Right lung (tissue), 10 donors: ENCODE results near the gene TCTN1. TPM values are rescaled to one million over a fixed set of nuclear protein-coding genes. Genes with fewer than 3 reads are reported as not detected.
"Not testable (repeated sequence)": the region's sequence is repeated elsewhere in the genome, so short reads cannot be mapped to it uniquely, and the experiment has no call there.

Source experiments
- DNase-seq, 2 donors: peaks; one replicate each; pipeline ENCODE4 v3.0.0-alpha.2; 2013
- long read RNA-seq, 8 donors: transcript quantifications; one replicate each; lab custom pipeline, GENCODE V29; 2026
- polyA plus RNA-seq, 5 donors: library from polyadenylated mRNA; unstranded; fragments of 120-200 nt; gene quantifications; one replicate each; pipeline versions ENCODE4 v1.2.1 to v1.2.3, GENCODE V29; 2013; ENCODE audit warnings: inconsistent platforms in 1 of 5, low replicate concordance in 1 of 5; ENCODE audit not compliant: insufficient read length in 5 of 5, insufficient read depth in 1 of 5

Gene TCTN1
- 10 to 100 TPM; 65.8 to 89.2 (median 76.5) TPM for polyA plus RNA-seq
- long read RNA-seq, donor 1, full-length matches to known transcripts = 14 of 30 reads
- long read RNA-seq, donor 1, partial matches to known transcripts = 0 of 30 reads
- long read RNA-seq, donor 1, other reads (novel, unspliced or antisense) = 16 of 30 reads
- long read RNA-seq, donor 2, full-length matches to known transcripts = 4 of 9 reads
- long read RNA-seq, donor 2, partial matches to known transcripts = 0 of 9 reads
- long read RNA-seq, donor 2, other reads (novel, unspliced or antisense) = 5 of 9 reads
- long read RNA-seq, donor 3, full-length matches to known transcripts = 16 of 30 reads
- long read RNA-seq, donor 3, partial matches to known transcripts = 7 of 30 reads
- long read RNA-seq, donor 3, other reads (novel, unspliced or antisense) = 7 of 30 reads
- long read RNA-seq, donor 4, full-length matches to known transcripts = 6 of 6 reads
- long read RNA-seq, donor 4, partial matches to known transcripts = 0 of 6 reads
- long read RNA-seq, donor 4, other reads (novel, unspliced or antisense) = 0 of 6 reads
- long read RNA-seq, donor 5, full-length matches to known transcripts = 14 of 20 reads
- long read RNA-seq, donor 5, partial matches to known transcripts = 0 of 20 reads
- long read RNA-seq, donor 5, other reads (novel, unspliced or antisense) = 6 of 20 reads
- long read RNA-seq, donor 6, full-length matches to known transcripts = 6 of 20 reads
- long read RNA-seq, donor 6, partial matches to known transcripts = 0 of 20 reads
- long read RNA-seq, donor 6, other reads (novel, unspliced or antisense) = 14 of 20 reads
- long read RNA-seq, donor 7, full-length matches to known transcripts = 4 of 4 reads
- long read RNA-seq, donor 7, partial matches to known transcripts = 0 of 4 reads
- long read RNA-seq, donor 7, other reads (novel, unspliced or antisense) = 0 of 4 reads
- long read RNA-seq, donor 8, partial matches to known transcripts = 0 of 5 reads
- long read RNA-seq, donor 8, other reads (novel, unspliced or antisense) = 0 of 5 reads

- DNase-seq = peak; percentile 92 to 94
These were observed at the start of gene TCTN1 for GRCh38 chr12:110613771-110614684. Gene TCTN1, plus strand, starts transcription at chr12:110614129. Its CDS starts 54 bp downstream, at chr12:110614183.

- no peak for DNase-seq
These were observed 49.4 kb upstream of the TCTN1 start for GRCh38 chr12:110564471-110564991.

- DNase-seq = no peak
These were observed 47.7 kb upstream of the TCTN1 start for GRCh38 chr12:110565894-110566871.

GRCh38 chr12:110566993-110567392 is 46.9 kb upstream of the TCTN1 start:
- DNase-seq = no peak

- no peak for DNase-seq
These were observed 45.2 kb upstream of the TCTN1 start for GRCh38 chr12:110568752-110569151.

GRCh38 chr12:110569838-110570237 is 44.1 kb upstream of the TCTN1 start:
- not testable (repeated sequence) for DNase-seq

- DNase-seq = not testable (repeated sequence)
These were observed 43.1 kb upstream of the TCTN1 start for GRCh38 chr12:110570798-110571197.

GRCh38 chr12:110574044-110574443 is 39.9 kb upstream of the TCTN1 start:
- DNase-seq = no peak

- not testable (repeated sequence) for DNase-seq
These were observed 39.2 kb upstream of the TCTN1 start for GRCh38 chr12:110574717-110575230.

GRCh38 chr12:110575326-110575725 is 38.6 kb upstream of the TCTN1 start:
- no peak for DNase-seq

- no peak for DNase-seq
These were observed 37.4 kb upstream of the TCTN1 start for GRCh38 chr12:110576504-110576903.

- no peak for DNase-seq
These were observed 35.9 kb upstream of the TCTN1 start for GRCh38 chr12:110577864-110578693.

GRCh38 chr12:110578694-110579534 is 35.0 kb upstream of the TCTN1 start:
- DNase-seq = no peak

GRCh38 chr12:110579535-110580253 is 34.2 kb upstream of the TCTN1 start:
- DNase-seq = no peak

GRCh38 chr12:110581931-110582275 is 32.0 kb upstream of the TCTN1 start:
- no peak for DNase-seq

- DNase-seq = no peak
These were observed 31.4 kb upstream of the TCTN1 start for GRCh38 chr12:110582276-110583136.
